Upper lobe of left lung (tissue), 6 donors: ENCODE results near the gene CFAP69. TPM values are rescaled to one million over a fixed set of nuclear protein-coding genes. Genes with fewer than 3 reads are reported as not detected.

Source experiments
- ATAC-seq, 2 donors: fragments of 200-7000 bp; cut with Tn5 transposase; one replicate each; pipeline ENCODE4 v1.9.1; 2022; ENCODE audit warnings: mild to moderate bottlenecking in 2 of 2, moderate library complexity in 2 of 2; ENCODE audit not compliant: low FRiP score in 2 of 2
- DNase-seq, 2 donors: peaks; one replicate each; pipeline ENCODE4 v3.0.0-alpha.2; 2019 to 2020
- H3K27ac ChIP-seq, 4 donors: fragments of 200-600 bp; sonication (generic); one replicate each; pipeline ENCODE4 v1.5.1; 2016 to 2019
- H3K27me3 ChIP-seq, 4 donors: fragments of 200-600 bp; sonication (generic); one replicate each; pipeline ENCODE4 v1.5.1; 2017 to 2019
- H3K36me3 ChIP-seq, 4 donors: fragments of 200-600 bp; sonication (generic); one replicate each; pipeline ENCODE4 v1.5.1; 2016 to 2019
- H3K4me1 ChIP-seq, 4 donors: fragments of 200-600 bp; sonication (generic); one replicate each; pipeline ENCODE4 v1.5.1; 2018 to 2019
- H3K4me3 ChIP-seq, 4 donors: fragments of 200-600 bp; sonication (generic); one replicate each; pipeline ENCODE4 v1.5.1; 2017 to 2019; ENCODE audit warnings: mild to moderate bottlenecking in 2 of 4, moderate library complexity in 1 of 4
- H3K9me3 ChIP-seq, 4 donors: fragments of 200-600 bp; sonication (generic); one replicate each; pipeline ENCODE4 v1.5.1; 2018 to 2019
- CTCF ChIP-seq, 6 experiments: fragments of 450-650 bp in 4 of 6; fragments of 200-600 bp in 2 of 6; sonication (generic) in 2 of 6; IDR thresholded peaks; one replicate each; pipeline ENCODE4 v1.5.1; 2016 to 2019; ENCODE audit warnings: antibody characterized with exemption in 6 of 6
- EP300 ChIP-seq, 4 donors: sonication (generic); formaldehyde crosslinking; IDR thresholded peaks; one replicate each; pipeline ENCODE4 v1.5.1; 2017; ENCODE audit warnings: antibody characterized with exemption in 4 of 4, control low read depth in 2 of 4
- POLR2A ChIP-seq, 4 donors: fragments of 450-650 bp; IDR thresholded peaks; one replicate each; pipeline ENCODE4 v1.5.1; 2016 to 2017; ENCODE audit warnings: antibody characterized with exemption in 4 of 4, mild to moderate bottlenecking in 2 of 4
- POLR2AphosphoS5 ChIP-seq, 2 donors: sonication (generic); formaldehyde crosslinking; IDR thresholded peaks; one replicate each; pipeline ENCODE4 v1.5.1; 2017; ENCODE audit warnings: antibody characterized with exemption in 2 of 2
- WGBS, 2 donors: methylation state at CpG; one replicate each; pipeline ENCODE4 v1.1.5; 2017 to 2018; 5-methylcytosine and 5-hydroxymethylcytosine counted together
- total RNA-seq, 6 donors: library from RNA; depleted of rRNA in 4 of 6; stranded (reverse); fragments of >200 nt in 4 of 6; gene quantifications; one replicate each; pipeline versions ENCODE4 v1.1.0 to v1.2.1, GENCODE V29; 2016 to 2021
- donor health status: DM: no; HTN: no; CAD: no; lungs with moderate emphysema.
- donor health status: DM: no; HTN: yes; CAD: no; lungs with severe emphysema.

CFAP69 gene
- total RNA-seq, 6 donors from 2014 or later, result 3.4 to 34.9 (median 6.9) TPM

- Histone ChIP-seq H3K4me3 (no peak overlapping the region), H3K27ac (no peak overlapping the region)
- WGBS, 2 donors, result 76 to 80% methylated on average over 2 of the region's 2 CpGs
Measured at GRCh38 chr7:90213521-90213920, 31.5 kb upstream of the CFAP69 start.

GRCh38 chr7:90216080-90216674 lies 28.8 kb upstream of the CFAP69 start:
- Histone ChIP-seq H3K4me1 (peaks cover 2 to 11% (median 6%) of the 10 kb centered on the region in 4 donors), H3K27ac (peak overlapping the region in 1 of 4 donors; percentile 22), H3K4me3 (no peak overlapping the region), H3K9me3 (no peaks in the 10 kb centered on the region), H3K27me3 (peaks cover 0 to 3% (median 0%) of the 10 kb centered on the region in 4 donors), H3K36me3 (no peaks in the 10 kb centered on the region)
- DNase-seq, result no peak
- TF ChIP-seq POLR2AphosphoS5 (IDR thresholded peaks at IDR 0.05) (peak in 1 of 2 donors; percentile 48), POLR2A (IDR thresholded peaks at IDR 0.05) (no peak), EP300 (IDR thresholded peaks at IDR 0.05) (no peak), CTCF (IDR thresholded peaks at IDR 0.05) (no peak)
- ATAC-seq, result no peak
- 70 to 85% methylated on average over 6 of the region's 6 CpGs for WGBS, 2 donors

More at GRCh38 chr7:90213521-90213920, 31.5 kb upstream of the CFAP69 start:
- TF ChIP-seq CTCF (IDR thresholded peaks at IDR 0.05) (no peak), POLR2A (IDR thresholded peaks at IDR 0.05) (no peak), POLR2AphosphoS5 (IDR thresholded peaks at IDR 0.05) (no peak), EP300 (IDR thresholded peaks at IDR 0.05) (no peak)
- H3K36me3 ChIP-seq, result no peaks in the 10 kb centered on the region
- peaks cover 0 to 3% (median 0%) of the 10 kb centered on the region in 4 donors for H3K27me3 ChIP-seq
- no peaks in the 10 kb centered on the region for H3K9me3 ChIP-seq
- DNase-seq (no peak), ATAC-seq (no peak)
- peaks cover 3 to 14% (median 8%) of the 10 kb centered on the region in 4 donors for H3K4me1 ChIP-seq

GRCh38 chr7:90216771-90217170 lies 28.2 kb upstream of the CFAP69 start:
- Histone ChIP-seq H3K36me3 (no peaks in the 10 kb centered on the region), H3K4me1 (peaks cover 0 to 5% (median 3%) of the 10 kb centered on the region in 4 donors), H3K9me3 (no peaks in the 10 kb centered on the region), H3K27ac (no peak overlapping the region), H3K4me3 (no peak overlapping the region), H3K27me3 (peaks cover 0 to 2% (median 0%) of the 10 kb centered on the region in 4 donors)
- no peak for TF ChIP-seq EP300 (IDR thresholded peaks at IDR 0.05)
- no peak for TF ChIP-seq POLR2A (IDR thresholded peaks at IDR 0.05)
- TF ChIP-seq CTCF (IDR thresholded peaks at IDR 0.05), result no peak
- TF ChIP-seq POLR2AphosphoS5 (IDR thresholded peaks at IDR 0.05), result no peak
- ATAC-seq (peak in 1 of 2 donors; percentile 18), DNase-seq (no peak)
- 57 to 67% methylated on average over 2 of the region's 2 CpGs for WGBS, 2 donors

- Histone ChIP-seq H3K27me3 (no peaks in the 10 kb centered on the region), H3K4me3 (no peak overlapping the region), H3K4me1 (no peaks in the 10 kb centered on the region), H3K9me3 (no peaks in the 10 kb centered on the region), H3K36me3 (no peaks in the 10 kb centered on the region), H3K27ac (no peak overlapping the region)
- DNase-seq (no peak), ATAC-seq (no peak)
- TF ChIP-seq CTCF (IDR thresholded peaks at IDR 0.05) (no peak), POLR2AphosphoS5 (IDR thresholded peaks at IDR 0.05) (no peak), POLR2A (IDR thresholded peaks at IDR 0.05) (no peak), EP300 (IDR thresholded peaks at IDR 0.05) (no peak)
Measured at GRCh38 chr7:90222390-90222789, 22.6 kb upstream of the CFAP69 start.
